Liver (tissue), 9 donors: ENCODE measurements around the gene RER1. TPM values are rescaled to one million over a fixed set of nuclear protein-coding genes. Genes with fewer than 3 reads are reported as not detected.

Source experiments
- DNase-seq: peaks from one replicate; pipeline ENCODE4 v3.0.0-alpha.2; 2017; ENCODE audit warnings: low spot score
- H3K27ac ChIP-seq, 2 donors: one replicate each; pipeline ENCODE4 v1.7.0; 2013; ENCODE audit warnings: inconsistent platforms in 2 of 2, low read length in 2 of 2, control low read depth in 1 of 2, low read depth in 1 of 2, mild to moderate bottlenecking in 1 of 2
- H3K27me3 ChIP-seq, 4 donors: one replicate each; pipeline versions ENCODE4 v1.6.1 to v1.7.0; 2013; ENCODE audit warnings: low read length in 3 of 4, inconsistent platforms in 1 of 4, mild to moderate bottlenecking in 1 of 4, moderate library complexity in 1 of 4; ENCODE audit not compliant: control insufficient read depth in 4 of 4, insufficient read depth in 4 of 4
- H3K36me3 ChIP-seq, 4 donors: one replicate each; pipeline versions ENCODE4 v1.6.1 to v1.7.0; 2013; ENCODE audit warnings: low read length in 3 of 4, mild to moderate bottlenecking in 3 of 4, low read depth in 1 of 4, moderate library complexity in 1 of 4; ENCODE audit not compliant: control insufficient read depth in 4 of 4, insufficient read depth in 3 of 4
- H3K4me1 ChIP-seq, 4 donors: one replicate each; pipeline versions ENCODE4 v1.6.1 to v1.7.0; 2013; ENCODE audit warnings: low read length in 3 of 4, mild to moderate bottlenecking in 3 of 4, moderate library complexity in 1 of 4; ENCODE audit not compliant: control insufficient read depth in 4 of 4, insufficient read depth in 4 of 4
- H3K4me3 ChIP-seq, 3 donors: one replicate each; pipeline versions ENCODE4 v1.6.1 to v1.7.0; 2013; ENCODE audit warnings: low read length in 3 of 3, control low read depth in 1 of 3, low read depth in 1 of 3, mild to moderate bottlenecking in 1 of 3
- H3K9ac ChIP-seq, 2 donors: one replicate each; pipeline ENCODE4 v1.7.0; 2013; ENCODE audit warnings: low read length in 2 of 2, mild to moderate bottlenecking in 2 of 2, moderate library complexity in 2 of 2, control low read depth in 1 of 2, low read depth in 1 of 2
- H3K9me3 ChIP-seq, 4 donors: one replicate each; pipeline versions ENCODE4 v1.6.1 to v1.7.0; 2013; ENCODE audit warnings: low read length in 3 of 4; ENCODE audit not compliant: control insufficient read depth in 4 of 4
- EGR1 ChIP-seq, 2 donors: IDR thresholded peaks; 2 replicates each; pipeline ENCODE4 v1.6.1; 2016 to 2018; ENCODE audit warnings: antibody characterized with exemption in 2 of 2, low read depth in 2 of 2
- GABPA ChIP-seq, 2 donors: IDR thresholded peaks in 1 of 2; conservative IDR thresholded peaks in 1 of 2; 2 replicates each; pipeline ENCODE4 v1.6.1; 2016; ENCODE audit warnings: antibody characterized with exemption in 2 of 2, mild to moderate bottlenecking in 1 of 2, moderate library complexity in 1 of 2
- HNF4A ChIP-seq, 2 donors: conservative IDR thresholded peaks; 2 replicates each; pipeline ENCODE4 v1.6.1; 2016; ENCODE audit warnings: antibody characterized with exemption in 2 of 2, mild to moderate bottlenecking in 2 of 2
- JUND ChIP-seq, 2 donors: IDR thresholded peaks; 2 replicates each; pipeline ENCODE4 v1.6.1; 2016; ENCODE audit warnings: antibody characterized with exemption in 2 of 2
- NR2F2 ChIP-seq: IDR thresholded peaks from 2 replicates; pipeline ENCODE4 v1.6.1; 2016; ENCODE audit warnings: antibody characterized with exemption
- RAD21 ChIP-seq, 2 donors: IDR thresholded peaks; 2 replicates each; pipeline ENCODE4 v1.6.1; 2016; ENCODE audit warnings: antibody characterized with exemption in 2 of 2, mild to moderate bottlenecking in 2 of 2
- SP1 ChIP-seq: IDR thresholded peaks from 2 replicates; pipeline ENCODE4 v1.6.1; 2018; ENCODE audit warnings: antibody characterized with exemption, mild to moderate bottlenecking
- TAF1 ChIP-seq: conservative IDR thresholded peaks from 2 replicates; pipeline ENCODE4 v1.6.1; 2016; ENCODE audit warnings: antibody characterized with exemption, mild to moderate bottlenecking
- YY1 ChIP-seq: IDR thresholded peaks from 2 replicates; pipeline ENCODE4 v1.6.1; 2016; ENCODE audit warnings: antibody characterized with exemption, mild to moderate bottlenecking
- WGBS: extraction: QIAGEN DNeasy Blood & Tissue Kit; methylation state at CpG from one replicate; pipeline ENCODE4 v1.1.7; 2013; 5-methylcytosine and 5-hydroxymethylcytosine counted together
- polyA plus RNA-seq, 2 donors: library from polyadenylated mRNA; stranded (reverse) in 1 of 2; unstranded in 1 of 2; fragments of 200-250 nt in 1 of 2; fragments of >200 nt in 1 of 2; fragmentation: Nextera tagmentation in 1 of 2; extraction: Ambion mirVana in 1 of 2; gene quantifications; one replicate each; pipeline versions ENCODE4 v1.2.1 to v1.2.3, GENCODE V29; 2013 to 2015
- total RNA-seq, 2 donors: library from RNA; depleted of rRNA; stranded (reverse); fragments of >200 nt; gene quantifications; one replicate each; pipeline ENCODE4 v1.2.3, GENCODE V29; 2014
- TF ChIP-seq, protein P1 (sequence below): IDR thresholded peaks from 2 replicates; pipeline ENCODE4 v1.6.1; 2016; ENCODE audit warnings: antibody characterized with exemption
- TF ChIP-seq, protein P2 (sequence below): IDR thresholded peaks from 2 replicates; pipeline ENCODE4 v1.6.1; 2016; ENCODE audit warnings: antibody characterized with exemption
- donor health status: healthy.
- donor health status: healthy.
- donor health status: healthy.
- donor health status: healthy.
- donor health status: healthy.

The RER1 gene
- total and polyA plus RNA-seq, 4 donors, result 43.5 to 142 (median 89.7) TPM

DNA sequence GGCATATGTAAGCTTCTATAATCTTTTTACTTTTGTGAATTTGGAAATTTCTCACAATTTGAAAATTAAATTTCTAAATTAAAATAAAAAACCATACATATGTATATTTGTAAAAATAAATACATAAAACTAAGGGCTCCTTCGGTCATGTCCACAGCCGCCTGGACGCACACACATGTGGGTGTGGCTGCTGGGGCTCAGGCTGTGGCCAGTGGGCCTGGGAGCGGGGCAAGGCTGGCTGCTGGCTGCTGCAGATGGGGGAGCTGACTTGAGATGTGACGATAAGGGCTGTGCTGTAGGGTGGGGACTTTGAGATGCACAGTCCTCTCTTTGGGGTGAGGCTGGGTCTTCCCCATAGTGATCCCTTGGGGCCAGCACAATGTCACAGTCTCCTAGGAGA is 4.8 kb downstream of the RER1 start:
- TF ChIP-seq NR2F2 (no peak), SP1 (no peak), GABPA (IDR thresholded peaks at IDR 0.05 in 1 of 2, conservative IDR thresholded peaks at IDR 0.05 in 1 of 2) (no peak)
- no peak overlapping the region for H3K4me3 ChIP-seq
- no peak overlapping the region for H3K9ac ChIP-seq
- H3K27ac ChIP-seq, result no peak overlapping the region
- H3K4me1 ChIP-seq, result peaks cover 3 to 25% (median 23%) of the 10 kb centered on the region in 4 donors
- no peaks in the 10 kb centered on the region for H3K27me3 ChIP-seq
- peaks cover 12 to 48% (median 36%) of the 10 kb centered on the region in 4 donors for H3K36me3 ChIP-seq
- H3K9me3 ChIP-seq, result no peaks in the 10 kb centered on the region
- no peak for DNase-seq
- WGBS, result 98% methylated on average over 5 of the region's 5 CpGs

DNA sequence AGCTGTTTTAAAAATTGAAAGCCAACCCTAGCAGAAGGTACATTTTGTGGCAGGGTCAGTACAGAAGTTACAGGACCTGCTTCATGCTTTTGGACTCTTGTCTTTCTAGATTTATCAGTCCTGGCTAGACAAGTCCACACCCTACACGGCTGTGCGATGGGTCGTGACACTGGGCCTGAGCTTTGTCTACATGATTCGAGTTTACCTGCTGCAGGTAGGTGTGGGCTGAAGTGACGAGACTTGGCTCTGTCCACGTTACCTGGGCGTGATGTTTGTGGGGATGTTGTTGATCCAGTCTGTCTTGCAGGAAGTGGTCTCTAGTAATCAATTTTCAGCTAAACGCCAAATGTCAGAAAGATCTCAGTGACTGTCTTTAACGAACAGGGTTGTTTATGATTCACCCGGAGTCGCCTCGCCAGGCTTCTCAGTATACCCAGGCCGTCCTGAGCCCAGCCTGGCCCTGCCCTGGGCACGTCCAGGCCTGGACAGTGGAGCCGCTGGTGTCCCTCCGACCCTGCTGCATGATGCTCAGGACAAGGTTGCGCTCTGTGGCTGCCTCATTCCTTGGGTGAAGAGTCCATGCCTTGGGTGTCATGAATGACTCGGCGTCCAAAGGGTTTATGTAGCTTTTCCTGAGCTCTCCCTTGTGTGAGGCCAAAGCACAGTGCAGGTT is 5.5 kb downstream of the RER1 start:
- TF ChIP-seq, protein P1, sequence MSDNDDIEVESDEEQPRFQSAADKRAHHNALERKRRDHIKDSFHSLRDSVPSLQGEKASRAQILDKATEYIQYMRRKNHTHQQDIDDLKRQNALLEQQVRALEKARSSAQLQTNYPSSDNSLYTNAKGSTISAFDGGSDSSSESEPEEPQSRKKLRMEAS, result no peak
- TF ChIP-seq YY1 (no peak), SP1 (no peak), JUND (IDR thresholded peaks at IDR 0.05) (no peak), HNF4A (conservative IDR thresholded peaks at IDR 0.05) (no peak), EGR1 (IDR thresholded peaks at IDR 0.05; ENCODE audit: low read depth in 2 of 2) (no peak), TAF1 (no peak)
- TF ChIP-seq, protein P2, sequence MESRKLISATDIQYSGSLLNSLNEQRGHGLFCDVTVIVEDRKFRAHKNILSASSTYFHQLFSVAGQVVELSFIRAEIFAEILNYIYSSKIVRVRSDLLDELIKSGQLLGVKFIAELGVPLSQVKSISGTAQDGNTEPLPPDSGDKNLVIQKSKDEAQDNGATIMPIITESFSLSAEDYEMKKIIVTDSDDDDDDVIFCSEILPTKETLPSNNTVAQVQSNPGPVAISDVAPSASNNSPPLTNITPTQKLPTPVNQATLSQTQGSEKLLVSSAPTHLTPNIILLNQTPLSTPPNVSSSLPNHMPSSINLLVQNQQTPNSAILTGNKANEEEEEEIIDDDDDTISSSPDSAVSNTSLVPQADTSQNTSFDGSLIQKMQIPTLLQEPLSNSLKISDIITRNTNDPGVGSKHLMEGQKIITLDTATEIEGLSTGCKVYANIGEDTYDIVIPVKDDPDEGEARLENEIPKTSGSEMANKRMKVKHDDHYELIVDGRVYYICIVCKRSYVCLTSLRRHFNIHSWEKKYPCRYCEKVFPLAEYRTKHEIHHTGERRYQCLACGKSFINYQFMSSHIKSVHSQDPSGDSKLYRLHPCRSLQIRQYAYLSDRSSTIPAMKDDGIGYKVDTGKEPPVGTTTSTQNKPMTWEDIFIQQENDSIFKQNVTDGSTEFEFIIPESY, result no peak
- Histone ChIP-seq H3K9me3 (no peaks in the 10 kb centered on the region), H3K27me3 (no peaks in the 10 kb centered on the region), H3K27ac (no peak overlapping the region), H3K4me1 (peaks cover 3 to 25% (median 23%) of the 10 kb centered on the region in 4 donors), H3K4me3 (no peak overlapping the region), H3K36me3 (peaks cover 12 to 55% (median 39%) of the 10 kb centered on the region in 4 donors), H3K9ac (no peak overlapping the region)
- DNase-seq, result no peak
- 94% methylated on average over 19 of the region's 19 CpGs for WGBS

DNA sequence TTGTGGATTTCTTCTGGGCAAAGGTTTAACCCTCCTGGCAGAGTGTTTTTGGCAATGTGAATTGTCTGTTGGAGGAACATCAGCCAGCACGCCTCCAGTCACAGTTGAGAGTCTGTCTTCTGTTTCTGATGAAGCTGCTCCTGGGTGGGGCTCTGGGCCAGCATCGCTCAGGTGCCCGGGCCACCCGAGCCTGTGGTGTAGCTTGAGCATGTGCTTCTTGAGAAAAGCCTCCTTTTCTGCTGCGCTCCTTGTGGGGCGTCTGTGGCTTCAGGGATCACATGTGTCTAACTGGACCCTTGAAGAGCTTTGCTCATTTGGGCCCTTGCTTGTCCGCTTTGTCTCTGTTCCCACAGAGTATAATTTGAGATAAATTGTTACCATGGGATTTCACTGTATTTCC is 7.2 kb downstream of the RER1 start:
- DNase-seq, result no peak
- Histone ChIP-seq H3K36me3 (peaks cover 19 to 71% (median 45%) of the 10 kb centered on the region in 4 donors), H3K9me3 (no peaks in the 10 kb centered on the region), H3K4me3 (no peak overlapping the region), H3K9ac (no peak overlapping the region), H3K4me1 (peaks cover 0 to 8% (median 6%) of the 10 kb centered on the region in 4 donors), H3K27me3 (no peaks in the 10 kb centered on the region), H3K27ac (no peak overlapping the region)
- WGBS, result 95% methylated on average over 7 of the region's 7 CpGs
- TF ChIP-seq SP1 (no peak), GABPA (IDR thresholded peaks at IDR 0.05 in 1 of 2, conservative IDR thresholded peaks at IDR 0.05 in 1 of 2) (no peak), NR2F2 (no peak), RAD21 (IDR thresholded peaks at IDR 0.05) (no peak)
